Keratinocyte (primary cell): Measurements from ENCODE around the gene ADGRF5.

Source experiments
- EZH2 ChIP-seq: IDR thresholded peaks from one replicate; pipeline ENCODE4 v1.6.1; 2012; ENCODE audit warnings: inconsistent platforms, mild to moderate bottlenecking, low read length, moderate library complexity
- TF ChIP-seq, protein P1 (sequence below), 3 experiments: IDR thresholded peaks in 1 of 3; conservative IDR thresholded peaks in 1 of 3; optimal IDR thresholded peaks in 1 of 3; 2 replicates in 2 of 3; 3 replicates in 1 of 3; pipeline versions ENCODE3 to v1.5.1; 2011; ENCODE audit warnings: low read length in 3 of 3, mild to moderate bottlenecking in 3 of 3, moderate library complexity in 2 of 3, control low read depth in 1 of 3, inconsistent platforms in 1 of 3; ENCODE audit not compliant: insufficient read depth in 2 of 3; ENCODE audit errors: extremely low read depth in 1 of 3

DNA sequence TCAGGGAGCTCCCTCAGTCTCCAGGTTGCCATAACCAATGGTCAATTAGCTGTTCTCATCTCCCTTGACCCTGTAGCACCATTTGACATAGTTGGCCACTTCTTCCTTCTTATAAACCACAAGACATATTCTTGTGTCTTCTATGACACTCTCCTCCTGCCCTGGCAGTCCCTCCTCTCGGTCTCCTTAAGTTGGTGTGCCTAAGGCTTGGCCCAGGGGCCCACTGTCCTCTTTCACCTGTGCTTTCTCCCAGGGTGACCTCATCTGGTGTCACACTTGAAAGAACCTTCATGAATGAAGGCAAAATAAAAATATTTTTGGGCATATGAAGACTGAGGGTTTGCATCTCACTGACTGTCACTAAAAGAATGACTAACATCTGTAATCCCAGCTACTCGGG lies 9.7 kb upstream of the ADGRF5 start:
- TF ChIP-seq EZH2, result no peak
- TF ChIP-seq, protein P1, sequence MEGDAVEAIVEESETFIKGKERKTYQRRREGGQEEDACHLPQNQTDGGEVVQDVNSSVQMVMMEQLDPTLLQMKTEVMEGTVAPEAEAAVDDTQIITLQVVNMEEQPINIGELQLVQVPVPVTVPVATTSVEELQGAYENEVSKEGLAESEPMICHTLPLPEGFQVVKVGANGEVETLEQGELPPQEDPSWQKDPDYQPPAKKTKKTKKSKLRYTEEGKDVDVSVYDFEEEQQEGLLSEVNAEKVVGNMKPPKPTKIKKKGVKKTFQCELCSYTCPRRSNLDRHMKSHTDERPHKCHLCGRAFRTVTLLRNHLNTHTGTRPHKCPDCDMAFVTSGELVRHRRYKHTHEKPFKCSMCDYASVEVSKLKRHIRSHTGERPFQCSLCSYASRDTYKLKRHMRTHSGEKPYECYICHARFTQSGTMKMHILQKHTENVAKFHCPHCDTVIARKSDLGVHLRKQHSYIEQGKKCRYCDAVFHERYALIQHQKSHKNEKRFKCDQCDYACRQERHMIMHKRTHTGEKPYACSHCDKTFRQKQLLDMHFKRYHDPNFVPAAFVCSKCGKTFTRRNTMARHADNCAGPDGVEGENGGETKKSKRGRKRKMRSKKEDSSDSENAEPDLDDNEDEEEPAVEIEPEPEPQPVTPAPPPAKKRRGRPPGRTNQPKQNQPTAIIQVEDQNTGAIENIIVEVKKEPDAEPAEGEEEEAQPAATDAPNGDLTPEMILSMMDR (optimal IDR thresholded peaks at IDR 0.05 in 1 of 3, IDR thresholded peaks at IDR 0.05 in 1 of 3, conservative IDR thresholded peaks at IDR 0.05 in 1 of 3; ENCODE audit: extremely low read depth in 1 of 3, insufficient read depth in 2 of 3, low read length in 3 of 3), result no peak
